Measurements from ENCODE around the gene DHDDS. TPM values are rescaled to one million over a fixed set of nuclear protein-coding genes. Genes with fewer than 3 reads are reported as not detected.

DHDDS gene
- total and polyA plus RNA-seq, 5 donors from 2014 or later: 24.1 to 40.3 (median 25.8) TPM

DNA sequence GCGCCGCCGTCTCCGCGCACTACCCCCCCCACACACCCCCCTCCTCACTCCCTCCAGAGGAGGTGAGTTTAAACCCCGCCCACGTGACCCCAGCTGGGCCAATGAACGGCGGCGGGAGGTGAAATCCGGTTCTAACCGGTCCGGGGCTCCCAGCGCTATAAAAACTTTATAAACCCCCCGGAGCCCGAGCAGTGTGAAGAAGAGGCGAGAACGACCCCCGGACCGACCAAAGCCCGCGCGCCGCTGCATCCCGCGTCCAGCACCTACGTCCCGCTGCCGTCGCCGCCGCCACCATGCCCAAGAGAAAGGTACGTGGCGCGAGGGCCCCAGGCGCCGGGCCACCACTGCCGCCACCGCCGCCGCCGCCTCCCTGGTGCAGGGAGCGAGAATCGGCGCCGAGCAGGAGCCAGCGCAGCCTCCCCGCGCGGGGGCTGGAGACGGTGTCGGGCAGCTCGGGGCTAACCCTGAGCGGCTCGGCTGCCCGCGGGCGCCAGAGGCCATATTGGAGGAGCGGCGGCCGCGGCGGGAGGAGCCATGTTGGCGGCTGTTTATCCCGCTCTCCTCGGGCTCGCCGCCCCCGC is 40.3 kb downstream of the DHDDS start, which contains the start of gene HMGN2:
Gene HMGN2 (plus strand): TSS at position 121 of the 581 bp plus-strand sequence. CDS start 173 bp downstream, at position 294.
- DNase-seq: peak; percentile 84 to 94 (median 88)
- peak; percentile 69 to 72 for ATAC-seq (ENCODE audit: low read depth in 2 of 2)
- peaks cover 48% of the 10 kb centered on the region for H3K36me3 ChIP-seq (ENCODE audit: control insufficient read depth, insufficient read depth, low read length)
- Mint-ChIP-seq H3K4me3 (peak within 1 kb of the TSS; percentile 97 to 100 (median 98)), H3K36me3 (peaks cover 26% of the 10 kb centered on the region), H3K9me3 (no peaks in the 10 kb centered on the region), H3K27ac (peak within 1 kb of the TSS; percentile 96 to 98 (median 97)), H3K4me1 (peaks cover 24 to 59% (median 44%) of the 10 kb centered on the region in 4 donors), H3K27me3 (no peaks in the 10 kb centered on the region)
- peaks cover 37% of the 10 kb centered on the region for H3K4me1 ChIP-seq (ENCODE audit: control insufficient read depth, insufficient read depth, low read length, poor library complexity, severe bottlenecking)
- H3K4me3 ChIP-seq (ENCODE audit: low read depth, low read length): peak within 1 kb of the TSS; percentile 94
- H3K9me3 ChIP-seq (ENCODE audit: control insufficient read depth in 2 of 2, low read length in 2 of 2): no peaks in the 10 kb centered on the region
- peak within 1 kb of the TSS; percentile 99 for H3K27ac ChIP-seq (ENCODE audit: insufficient read depth, low read length, poor library complexity, severe bottlenecking)
- H3K27me3 ChIP-seq (ENCODE audit: control insufficient read depth, insufficient read depth, low read length): no peaks in the 10 kb centered on the region

- Histone ChIP-seq H3K27me3 (ENCODE audit: control insufficient read depth, insufficient read depth, low read length) (no peaks in the 10 kb centered on the region), H3K9me3 (ENCODE audit: control insufficient read depth in 2 of 2, low read length in 2 of 2) (no peaks in the 10 kb centered on the region), H3K4me1 (ENCODE audit: control insufficient read depth, insufficient read depth, low read length, poor library complexity, severe bottlenecking) (peaks cover 37% of the 10 kb centered on the region), H3K36me3 (ENCODE audit: control insufficient read depth, insufficient read depth, low read length) (peaks cover 48% of the 10 kb centered on the region), H3K4me3 (ENCODE audit: low read depth, low read length) (peak overlapping the region; percentile 94), H3K27ac (ENCODE audit: insufficient read depth, low read length, poor library complexity, severe bottlenecking) (peak overlapping the region; percentile 99)
- peaks cover 30% of the 10 kb centered on the region for H3K36me3 Mint-ChIP-seq
- DNase-seq: peak; percentile 95
- no peaks in the 10 kb centered on the region for H3K9me3 Mint-ChIP-seq
- H3K4me1 Mint-ChIP-seq: peaks cover 24 to 63% (median 48%) of the 10 kb centered on the region in 4 donors
- no peaks in the 10 kb centered on the region for H3K27me3 Mint-ChIP-seq
- H3K27ac Mint-ChIP-seq: peak overlapping the region; percentile 79 to 94 (median 85)
- ATAC-seq (ENCODE audit: low read depth in 2 of 2): peak; percentile 76 to 79
- H3K4me3 Mint-ChIP-seq: peak overlapping the region; percentile 92 to 99 (median 94)
Observed at GRCh38 chr1:26472901-26473845, 41.1 kb downstream of the DHDDS start.

DNA sequence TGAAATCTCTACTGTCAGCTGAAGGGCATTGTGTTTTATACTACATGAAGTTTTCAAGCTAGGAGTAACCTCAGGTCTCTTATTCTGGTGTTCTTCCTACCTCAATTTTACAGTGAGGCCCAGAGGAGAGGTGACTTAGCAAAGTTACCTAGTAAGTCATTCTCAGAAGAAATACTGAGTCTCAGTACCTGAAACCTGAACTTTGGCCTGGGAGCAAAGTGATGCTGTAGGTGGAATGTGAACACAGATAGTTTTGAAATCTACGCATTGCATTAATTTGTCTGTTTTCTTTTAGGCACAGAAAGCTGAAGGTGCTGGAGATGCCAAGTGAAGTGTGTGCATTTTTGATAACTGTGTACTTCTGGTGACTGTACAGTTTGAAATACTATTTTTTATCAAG is 42.7 kb downstream of the DHDDS start:
- H3K4me1 ChIP-seq (ENCODE audit: control insufficient read depth, insufficient read depth, low read length, poor library complexity, severe bottlenecking): peaks cover 37% of the 10 kb centered on the region
- H3K4me3 ChIP-seq (ENCODE audit: low read depth, low read length): peak overlapping the region; percentile 94
- peak overlapping the region; percentile 92 to 99 (median 94) for H3K4me3 Mint-ChIP-seq
- ATAC-seq (ENCODE audit: low read depth in 2 of 2): no peak
- H3K27me3 ChIP-seq (ENCODE audit: control insufficient read depth, insufficient read depth, low read length): no peaks in the 10 kb centered on the region
- H3K27me3 Mint-ChIP-seq: no peaks in the 10 kb centered on the region
- peak overlapping the region; percentile 99 for H3K27ac ChIP-seq (ENCODE audit: insufficient read depth, low read length, poor library complexity, severe bottlenecking)
- H3K36me3 Mint-ChIP-seq: peaks cover 34% of the 10 kb centered on the region
- no peak for DNase-seq
- H3K27ac Mint-ChIP-seq: peak overlapping the region in 2 of 3 donors; percentile 43 to 94
- H3K36me3 ChIP-seq (ENCODE audit: control insufficient read depth, insufficient read depth, low read length): peaks cover 41% of the 10 kb centered on the region
- H3K9me3 Mint-ChIP-seq: no peaks in the 10 kb centered on the region
- H3K4me1 Mint-ChIP-seq: peaks cover 24 to 67% (median 50%) of the 10 kb centered on the region in 4 donors
- no peaks in the 10 kb centered on the region for H3K9me3 ChIP-seq (ENCODE audit: control insufficient read depth in 2 of 2, low read length in 2 of 2)

GRCh38 chr1:26475989-26476388 is 43.9 kb downstream of the DHDDS start:
- Mint-ChIP-seq H3K4me1 (peaks cover 24 to 56% (median 41%) of the 10 kb centered on the region in 4 donors), H3K9me3 (no peaks in the 10 kb centered on the region), H3K4me3 (peak overlapping the region in 1 of 4 donors; percentile 84), H3K36me3 (peaks cover 31% of the 10 kb centered on the region), H3K27ac (peak overlapping the region in 2 of 3 donors; percentile 55 to 78), H3K27me3 (no peaks in the 10 kb centered on the region)
- no peak for ATAC-seq (ENCODE audit: low read depth in 2 of 2)
- Histone ChIP-seq H3K36me3 (ENCODE audit: control insufficient read depth, insufficient read depth, low read length) (peaks cover 41% of the 10 kb centered on the region), H3K4me1 (ENCODE audit: control insufficient read depth, insufficient read depth, low read length, poor library complexity, severe bottlenecking) (peaks cover 29% of the 10 kb centered on the region), H3K9me3 (ENCODE audit: control insufficient read depth in 2 of 2, low read length in 2 of 2) (no peaks in the 10 kb centered on the region), H3K4me3 (ENCODE audit: low read depth, low read length) (no peak overlapping the region), H3K27ac (ENCODE audit: insufficient read depth, low read length, poor library complexity, severe bottlenecking) (no peak overlapping the region), H3K27me3 (ENCODE audit: control insufficient read depth, insufficient read depth, low read length) (no peaks in the 10 kb centered on the region)
- no peak for DNase-seq

DNA sequence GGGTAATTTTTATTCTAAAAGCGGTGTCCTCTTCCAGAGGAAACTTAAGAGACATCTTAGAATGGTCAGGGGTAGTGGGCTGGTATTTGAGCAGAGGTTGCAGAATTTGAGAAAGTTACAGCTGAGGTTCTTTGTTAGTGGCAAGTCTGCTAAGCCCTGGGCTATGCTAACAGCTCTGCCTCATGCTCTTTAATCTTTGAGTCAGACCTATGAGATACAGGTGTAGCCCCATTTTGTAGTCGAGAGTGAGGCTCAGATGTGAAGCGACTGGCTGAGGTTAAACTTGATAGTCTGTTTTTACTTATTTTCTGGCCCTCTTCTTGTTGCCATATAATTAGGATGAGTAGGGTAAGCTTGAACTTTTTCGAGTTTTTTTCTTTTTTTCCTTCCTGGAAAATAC is 44.8 kb downstream of the DHDDS start:
- Mint-ChIP-seq H3K4me3 (peak overlapping the region in 1 of 4 donors; percentile 47), H3K27ac (peak overlapping the region in 1 of 3 donors; percentile 56), H3K27me3 (no peaks in the 10 kb centered on the region), H3K4me1 (peaks cover 19 to 46% (median 37%) of the 10 kb centered on the region in 4 donors), H3K9me3 (no peaks in the 10 kb centered on the region), H3K36me3 (peaks cover 31% of the 10 kb centered on the region)
- no peaks in the 10 kb centered on the region for H3K9me3 ChIP-seq (ENCODE audit: control insufficient read depth in 2 of 2, low read length in 2 of 2)
- peak overlapping the region; percentile 37 for H3K27ac ChIP-seq (ENCODE audit: insufficient read depth, low read length, poor library complexity, severe bottlenecking)
- H3K36me3 ChIP-seq (ENCODE audit: control insufficient read depth, insufficient read depth, low read length): peaks cover 45% of the 10 kb centered on the region
- no peak for DNase-seq
- H3K27me3 ChIP-seq (ENCODE audit: control insufficient read depth, insufficient read depth, low read length): no peaks in the 10 kb centered on the region
- ATAC-seq (ENCODE audit: low read depth in 2 of 2): no peak
- peaks cover 20% of the 10 kb centered on the region for H3K4me1 ChIP-seq (ENCODE audit: control insufficient read depth, insufficient read depth, low read length, poor library complexity, severe bottlenecking)
- no peak overlapping the region for H3K4me3 ChIP-seq (ENCODE audit: low read depth, low read length)

- peak overlapping the region; percentile 37 for H3K27ac ChIP-seq (ENCODE audit: insufficient read depth, low read length, poor library complexity, severe bottlenecking)
- no peaks in the 10 kb centered on the region for H3K9me3 ChIP-seq (ENCODE audit: control insufficient read depth in 2 of 2, low read length in 2 of 2)
- H3K36me3 ChIP-seq (ENCODE audit: control insufficient read depth, insufficient read depth, low read length): peaks cover 45% of the 10 kb centered on the region
- H3K27me3 Mint-ChIP-seq: no peaks in the 10 kb centered on the region
- H3K36me3 Mint-ChIP-seq: peaks cover 31% of the 10 kb centered on the region
- no peaks in the 10 kb centered on the region for H3K9me3 Mint-ChIP-seq
- peaks cover 19% of the 10 kb centered on the region for H3K4me1 ChIP-seq (ENCODE audit: control insufficient read depth, insufficient read depth, low read length, poor library complexity, severe bottlenecking)
- DNase-seq (no peak), ATAC-seq (ENCODE audit: low read depth in 2 of 2) (no peak)
- H3K4me1 Mint-ChIP-seq: peaks cover 21 to 46% (median 37%) of the 10 kb centered on the region in 4 donors
- peak overlapping the region in 2 of 3 donors; percentile 14 to 83 for H3K27ac Mint-ChIP-seq
- H3K27me3 ChIP-seq (ENCODE audit: control insufficient read depth, insufficient read depth, low read length): no peaks in the 10 kb centered on the region
- H3K4me3 Mint-ChIP-seq: peak overlapping the region in 2 of 4 donors; percentile 7 to 84
- no peak overlapping the region for H3K4me3 ChIP-seq (ENCODE audit: low read depth, low read length)
Observed at GRCh38 chr1:26477446-26478152, 45.5 kb downstream of the DHDDS start.

DNA sequence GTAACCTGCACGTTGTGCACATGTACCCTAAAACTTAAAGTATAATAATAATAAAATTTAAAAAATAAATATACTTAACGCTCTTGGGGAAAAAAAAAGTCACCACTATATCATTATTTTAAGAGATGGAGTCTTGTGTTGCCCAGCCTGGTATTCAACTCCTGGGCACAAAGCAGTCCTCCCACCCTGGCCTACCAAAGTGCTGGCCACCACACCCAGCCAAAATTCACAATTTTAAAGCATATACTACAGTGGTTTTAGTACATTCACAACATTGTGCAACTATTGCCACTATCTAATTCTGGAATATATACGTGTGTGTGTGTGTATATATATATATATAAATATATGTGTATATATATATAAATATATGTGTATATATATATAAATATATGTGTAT is 46.0 kb downstream of the DHDDS start:
- H3K9me3 ChIP-seq (ENCODE audit: control insufficient read depth in 2 of 2, low read length in 2 of 2): no peaks in the 10 kb centered on the region
- Mint-ChIP-seq H3K4me3 (peak overlapping the region in 2 of 4 donors; percentile 51 to 84), H3K27ac (no peak overlapping the region), H3K27me3 (no peaks in the 10 kb centered on the region), H3K4me1 (peaks cover 27 to 48% (median 36%) of the 10 kb centered on the region in 4 donors), H3K9me3 (peaks cover 0 to 1% (median 0%) of the 10 kb centered on the region in 7 donors), H3K36me3 (peaks cover 30% of the 10 kb centered on the region)
- ATAC-seq (ENCODE audit: low read depth in 2 of 2) (no peak), DNase-seq (no peak)
- H3K27me3 ChIP-seq (ENCODE audit: control insufficient read depth, insufficient read depth, low read length): no peaks in the 10 kb centered on the region
- H3K4me3 ChIP-seq (ENCODE audit: low read depth, low read length): no peak overlapping the region
- no peak overlapping the region for H3K27ac ChIP-seq (ENCODE audit: insufficient read depth, low read length, poor library complexity, severe bottlenecking)
- H3K36me3 ChIP-seq (ENCODE audit: control insufficient read depth, insufficient read depth, low read length): peaks cover 45% of the 10 kb centered on the region
- peaks cover 17% of the 10 kb centered on the region for H3K4me1 ChIP-seq (ENCODE audit: control insufficient read depth, insufficient read depth, low read length, poor library complexity, severe bottlenecking)
